ENCODE measurements around the gene SPEG.

GRCh38 chr2:219429958-219430606 is 4.6 kb upstream of the SPEG start:
- no peak for TF ChIP-seq CTCF (IDR thresholded peaks at IDR 0.05; ENCODE audit: extremely low read depth in 1 of 2, insufficient read depth in 1 of 2, low read depth in 1 of 2, low read length in 2 of 2)
- no peak for TF ChIP-seq EZH2 (IDR thresholded peaks at IDR 0.05; ENCODE audit: borderline replicate concordance, low read depth, low read length, severe bottlenecking)
- TF ChIP-seq POLR2A (IDR thresholded peaks at IDR 0.05; ENCODE audit: low read depth, low read length) = no peak
- no peak for TF ChIP-seq MAX (IDR thresholded peaks at IDR 0.05; ENCODE audit: insufficient read depth, insufficient read length)
- no peak for TF ChIP-seq MYC (IDR thresholded peaks at IDR 0.05; ENCODE audit: low read depth, low read length)
- TF ChIP-seq FOS (IDR thresholded peaks at IDR 0.05; ENCODE audit: borderline replicate concordance, insufficient read depth, low read length) = no peak
